ENCODE data around the gene CLRN1. TPM values are rescaled to one million over a fixed set of nuclear protein-coding genes. Genes with fewer than 3 reads are reported as not detected.

CLRN1 gene
- total and polyA plus RNA-seq, 12 donors = 1.0 to 27.8 (median 10.5) TPM

DNA sequence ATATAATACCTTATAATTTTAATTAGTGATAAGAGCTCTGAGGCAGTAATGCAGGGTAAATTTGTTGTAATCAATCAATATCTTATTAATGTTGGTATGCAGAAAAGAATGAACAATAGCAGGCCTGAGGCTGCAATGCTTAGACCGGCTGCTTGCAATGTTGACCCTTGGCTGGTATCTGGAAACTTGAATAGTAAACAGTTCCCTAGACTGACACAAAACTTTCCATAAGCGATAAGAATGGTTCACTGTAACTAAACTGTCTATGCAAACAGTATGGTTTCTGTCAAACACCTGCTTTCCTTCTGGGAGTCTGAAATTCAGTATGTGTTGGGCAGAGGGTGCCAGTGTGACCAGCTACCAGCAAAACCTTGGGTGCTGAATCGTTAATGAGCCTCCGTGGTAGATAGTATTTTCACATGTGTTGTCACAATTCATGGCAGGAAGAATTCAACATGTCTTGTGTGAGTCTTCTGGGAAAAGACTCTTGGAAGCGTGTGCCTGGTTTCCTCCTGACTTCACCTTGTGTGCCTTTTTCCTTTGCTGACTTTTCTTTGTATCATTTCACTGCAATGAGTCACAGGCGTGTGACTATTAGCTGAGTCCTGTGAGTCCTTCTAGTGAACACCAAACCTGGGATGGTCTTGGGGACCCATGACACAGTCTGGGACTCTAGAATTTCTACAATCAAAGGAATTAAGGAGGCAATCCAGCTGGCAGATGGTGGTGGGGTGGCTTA is 30.7 kb upstream of the CLRN1 start:
- Histone ChIP-seq H3K4me3 (no peak overlapping the region), H3K4me1 (replicated peaks in 1 of 2) (no peaks in the 10 kb centered on the region), H3K36me3 (replicated peaks in 1 of 2) (no peaks in the 10 kb centered on the region), H3K9me3 (replicated peaks in 1 of 3) (no peaks in the 10 kb centered on the region), H3K27ac (no peak overlapping the region), H3K27me3 (no peaks in the 10 kb centered on the region)
- TF ChIP-seq, protein P1, sequence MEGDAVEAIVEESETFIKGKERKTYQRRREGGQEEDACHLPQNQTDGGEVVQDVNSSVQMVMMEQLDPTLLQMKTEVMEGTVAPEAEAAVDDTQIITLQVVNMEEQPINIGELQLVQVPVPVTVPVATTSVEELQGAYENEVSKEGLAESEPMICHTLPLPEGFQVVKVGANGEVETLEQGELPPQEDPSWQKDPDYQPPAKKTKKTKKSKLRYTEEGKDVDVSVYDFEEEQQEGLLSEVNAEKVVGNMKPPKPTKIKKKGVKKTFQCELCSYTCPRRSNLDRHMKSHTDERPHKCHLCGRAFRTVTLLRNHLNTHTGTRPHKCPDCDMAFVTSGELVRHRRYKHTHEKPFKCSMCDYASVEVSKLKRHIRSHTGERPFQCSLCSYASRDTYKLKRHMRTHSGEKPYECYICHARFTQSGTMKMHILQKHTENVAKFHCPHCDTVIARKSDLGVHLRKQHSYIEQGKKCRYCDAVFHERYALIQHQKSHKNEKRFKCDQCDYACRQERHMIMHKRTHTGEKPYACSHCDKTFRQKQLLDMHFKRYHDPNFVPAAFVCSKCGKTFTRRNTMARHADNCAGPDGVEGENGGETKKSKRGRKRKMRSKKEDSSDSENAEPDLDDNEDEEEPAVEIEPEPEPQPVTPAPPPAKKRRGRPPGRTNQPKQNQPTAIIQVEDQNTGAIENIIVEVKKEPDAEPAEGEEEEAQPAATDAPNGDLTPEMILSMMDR (IDR thresholded peaks at IDR 0.05) = no peak
- TF ChIP-seq POLR2A (IDR thresholded peaks at IDR 0.05) = no peak
- peak in 5 of 7 donors; percentile 19 to 57 (median 22) for DNase-seq
- WGBS, 4 donors = 75 to 85% (median 80%) methylated on average over 6 of the region's 6 CpGs
- intact Hi-C loops (cut with DNase I) = no loop called here

DNA sequence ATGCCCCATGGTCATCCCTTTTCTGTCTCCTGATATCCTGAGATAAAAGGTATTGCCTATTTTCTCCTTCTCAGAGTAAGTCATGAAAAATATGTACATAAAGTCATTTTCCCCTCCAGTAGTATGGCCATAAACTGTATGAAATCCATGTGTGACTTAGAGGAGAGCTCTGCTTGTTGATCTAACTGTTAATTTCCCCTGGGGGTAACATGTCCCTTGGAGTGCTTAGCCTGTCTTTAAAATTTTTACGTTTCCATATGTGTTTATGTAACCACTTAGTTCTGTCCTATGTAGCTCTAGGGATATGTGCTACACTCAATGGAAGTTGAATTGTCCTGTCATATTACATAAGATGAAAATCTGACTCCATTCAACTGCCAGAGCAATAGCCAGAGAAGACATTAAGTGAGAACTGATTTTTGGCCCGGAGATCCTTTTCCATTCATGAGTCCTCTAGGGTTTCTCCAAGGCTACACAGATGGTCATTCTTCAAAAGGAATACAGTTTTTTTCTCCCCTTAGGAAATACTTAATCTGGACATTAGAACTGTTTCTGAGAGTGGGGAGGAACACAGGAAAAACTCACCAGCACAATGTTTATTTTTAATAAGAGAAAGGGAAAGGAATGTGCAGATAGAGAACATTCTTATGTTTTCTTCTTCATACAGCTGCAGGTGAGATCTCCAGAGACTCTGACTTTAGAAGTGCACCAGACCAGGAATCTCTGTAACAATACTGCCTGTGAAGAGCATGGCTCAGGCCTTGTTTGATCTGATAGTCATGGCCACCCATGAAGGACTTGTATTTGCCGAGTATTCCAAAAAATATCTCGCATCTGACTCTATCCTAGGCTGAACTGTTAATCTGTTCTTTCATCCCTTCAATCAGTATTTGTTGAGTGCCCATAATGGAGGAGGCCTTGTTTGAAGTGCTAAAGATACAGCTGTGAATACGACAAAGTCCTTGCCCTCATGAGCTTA is 29.8 kb upstream of the CLRN1 start:
- no peaks in the 10 kb centered on the region for H3K4me1 ChIP-seq (replicated peaks in 1 of 2)
- TF ChIP-seq, protein P1 (IDR thresholded peaks at IDR 0.05) = no peak
- no peak for TF ChIP-seq POLR2A (IDR thresholded peaks at IDR 0.05)
- no peaks in the 10 kb centered on the region for H3K36me3 ChIP-seq (replicated peaks in 1 of 2)
- WGBS, 4 donors = 71 to 84% (median 80%) methylated on average over 5 of the region's 5 CpGs
- no peak overlapping the region for H3K4me3 ChIP-seq
- no peaks in the 10 kb centered on the region for H3K27me3 ChIP-seq
- no peak overlapping the region for H3K27ac ChIP-seq
- intact Hi-C loops (cut with DNase I) = no loop called here
- no peak for DNase-seq
- H3K9me3 ChIP-seq (replicated peaks in 1 of 3) = no peaks in the 10 kb centered on the region

DNA sequence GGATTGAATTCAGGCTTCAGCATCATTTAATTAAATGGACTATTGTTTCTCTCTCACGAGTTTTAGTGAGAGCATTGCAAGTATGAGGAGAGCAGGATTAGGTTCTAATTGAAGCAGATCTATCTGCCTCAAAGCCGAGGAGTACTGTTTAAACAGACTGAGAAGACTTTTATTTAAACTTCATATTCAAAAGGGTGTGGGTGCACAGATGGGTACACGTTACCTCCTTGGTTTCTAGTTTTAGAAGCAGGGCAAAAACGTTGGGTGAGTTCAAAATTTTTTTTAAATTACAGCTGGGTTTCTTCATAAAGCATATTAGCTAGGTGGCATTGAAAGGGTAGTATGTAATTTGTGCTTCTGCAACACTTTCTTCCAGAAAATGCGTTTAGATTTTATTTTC is 26.5 kb upstream of the CLRN1 start:
- H3K36me3 ChIP-seq (replicated peaks in 1 of 2) = no peaks in the 10 kb centered on the region
- TF ChIP-seq, protein P1 (IDR thresholded peaks at IDR 0.05) = no peak
- TF ChIP-seq POLR2A (IDR thresholded peaks at IDR 0.05) = no peak
- DNase-seq = no peak
- intact Hi-C loops (cut with DNase I) = no loop called here
- 48 to 75% (median 67%) methylated on average over 5 of the region's 5 CpGs for WGBS, 4 donors
- H3K4me3 ChIP-seq = no peak overlapping the region
- H3K4me1 ChIP-seq (replicated peaks in 1 of 2) = no peaks in the 10 kb centered on the region
- no peaks in the 10 kb centered on the region for H3K27me3 ChIP-seq
- H3K27ac ChIP-seq = no peak overlapping the region
- H3K9me3 ChIP-seq (replicated peaks in 1 of 3) = no peaks in the 10 kb centered on the region

DNA sequence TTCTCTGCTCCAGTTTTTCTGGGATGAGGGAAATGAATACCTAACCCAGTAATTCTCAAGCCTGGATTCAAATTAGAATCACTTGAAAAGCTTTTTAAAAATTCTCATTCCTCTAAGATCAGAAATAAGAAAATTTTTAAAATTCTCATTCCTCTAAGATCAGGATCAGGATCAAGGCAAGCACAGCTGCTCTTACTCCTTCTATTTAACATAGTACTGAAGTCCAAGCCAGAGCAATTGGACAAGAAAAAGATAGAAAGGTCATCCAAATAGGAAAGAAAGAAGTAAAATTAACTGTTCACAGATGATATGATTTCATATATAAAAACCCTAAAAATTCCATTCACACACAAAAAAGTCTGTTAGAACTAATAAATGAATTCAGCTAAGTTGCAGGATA is 24.2 kb upstream of the CLRN1 start:
- no peak for DNase-seq
- intact Hi-C loops (cut with DNase I) = no loop called here
- no peaks in the 10 kb centered on the region for H3K27me3 ChIP-seq
- no peak overlapping the region for H3K4me3 ChIP-seq
- no peaks in the 10 kb centered on the region for H3K9me3 ChIP-seq (replicated peaks in 1 of 3)
- no peaks in the 10 kb centered on the region for H3K4me1 ChIP-seq (replicated peaks in 1 of 2)
- TF ChIP-seq, protein P1 (IDR thresholded peaks at IDR 0.05) = no peak
- no peak for TF ChIP-seq POLR2A (IDR thresholded peaks at IDR 0.05)
- no peaks in the 10 kb centered on the region for H3K36me3 ChIP-seq (replicated peaks in 1 of 2)
- no peak overlapping the region for H3K27ac ChIP-seq

All from adrenal gland (tissue), 12 donors.